ENCODE results near the gene ZBTB20. TPM values are rescaled to one million over a fixed set of nuclear protein-coding genes. Genes with fewer than 3 reads are reported as not detected.

ZBTB20 gene
- total RNA-seq, 3 donors from 2014 or later = 62.9 to 150 (median 109) TPM

- H3K9me3 ChIP-seq = no peaks in the 10 kb centered on the region
- no peak for DNase-seq (ENCODE audit: low spot score in 2 of 2)
- peak overlapping the region; percentile 8 to 57 (median 29) for H3K4me3 ChIP-seq
- peaks cover 0 to 6% of the 10 kb centered on the region in 2 donors for H3K4me1 ChIP-seq
- H3K27me3 ChIP-seq = no peaks in the 10 kb centered on the region
- peak overlapping the region; percentile 85 to 90 for H3K27ac ChIP-seq
- H3K36me3 ChIP-seq = no peaks in the 10 kb centered on the region
- TF ChIP-seq POLR2AphosphoS5 (IDR thresholded peaks at IDR 0.05) = no peak
- TF ChIP-seq CTCF (IDR thresholded peaks at IDR 0.05) = no peak
- TF ChIP-seq POLR2A (IDR thresholded peaks at IDR 0.05) = no peak
- intact Hi-C loops (cut with DNase I; ENCODE audit: low total_unique reads) = no loop called here
Observed at GRCh38 chr3:114451051-114451451, 696.0 kb downstream of the ZBTB20 start.

- intact Hi-C loops (cut with DNase I; ENCODE audit: low total_unique reads) = no loop called here
- no peaks in the 10 kb centered on the region for H3K36me3 ChIP-seq
- no peaks in the 10 kb centered on the region for H3K9me3 ChIP-seq
- H3K4me1 ChIP-seq = peaks cover 0 to 8% of the 10 kb centered on the region in 2 donors
- no peaks in the 10 kb centered on the region for H3K27me3 ChIP-seq
- no peak for DNase-seq (ENCODE audit: low spot score in 2 of 2)
- peak overlapping the region in 2 of 3 donors; percentile 35 to 49 for H3K4me3 ChIP-seq
- H3K27ac ChIP-seq = peak overlapping the region; percentile 85 to 90
- TF ChIP-seq CTCF (IDR thresholded peaks at IDR 0.05) (peak in 2 of 3 donors; percentile 10 to 41), POLR2AphosphoS5 (IDR thresholded peaks at IDR 0.05) (no peak)
Observed at GRCh38 chr3:114450008-114450596, 697.0 kb downstream of the ZBTB20 start.

GRCh38 chr3:114449271-114450007 is 697.6 kb downstream of the ZBTB20 start:
- Histone ChIP-seq H3K9me3 (no peaks in the 10 kb centered on the region), H3K27ac (peak overlapping the region; percentile 85 to 90), H3K27me3 (no peaks in the 10 kb centered on the region), H3K4me1 (peaks cover 0 to 8% of the 10 kb centered on the region in 2 donors), H3K36me3 (no peaks in the 10 kb centered on the region), H3K4me3 (peak overlapping the region in 2 of 3 donors; percentile 35 to 49)
- intact Hi-C loops (cut with DNase I; ENCODE audit: low total_unique reads) = no loop called here
- TF ChIP-seq CTCF (IDR thresholded peaks at IDR 0.05) (no peak), POLR2AphosphoS5 (IDR thresholded peaks at IDR 0.05) (no peak), POLR2A (IDR thresholded peaks at IDR 0.05) (no peak)
- no peak for DNase-seq (ENCODE audit: low spot score in 2 of 2)

GRCh38 chr3:114447950-114448479 is 699.1 kb downstream of the ZBTB20 start:
- H3K27me3 ChIP-seq = no peaks in the 10 kb centered on the region

More at GRCh38 chr3:114447950-114448479, 699.1 kb downstream of the ZBTB20 start:
- Histone ChIP-seq H3K4me3 (peak overlapping the region in 2 of 3 donors; percentile 20 to 27), H3K4me1 (peaks cover 0 to 8% of the 10 kb centered on the region in 2 donors), H3K36me3 (no peaks in the 10 kb centered on the region), H3K27ac (peak overlapping the region; percentile 78 to 85), H3K9me3 (no peaks in the 10 kb centered on the region)
- TF ChIP-seq POLR2AphosphoS5 (IDR thresholded peaks at IDR 0.05) (no peak), POLR2A (IDR thresholded peaks at IDR 0.05) (no peak), CTCF (IDR thresholded peaks at IDR 0.05) (no peak)
- DNase-seq (ENCODE audit: low spot score in 2 of 2) = no peak
- intact Hi-C loops (cut with DNase I; ENCODE audit: low total_unique reads) = no loop called here
